GM21367 (cell line): Measurements from ENCODE around the gene ARHGDIA.
"Not testable (repeated sequence)": the region's sequence is repeated elsewhere in the genome, so short reads cannot be mapped to it uniquely, and the experiment has no call there.

Experiments
- ATAC-seq: cut with Tn5 transposase; IDR thresholded peaks from one replicate; pipeline ENCODE4 v1.9.1; 2021; ENCODE audit not compliant: unreplicated experiment

ARHGDIA gene

DNA sequence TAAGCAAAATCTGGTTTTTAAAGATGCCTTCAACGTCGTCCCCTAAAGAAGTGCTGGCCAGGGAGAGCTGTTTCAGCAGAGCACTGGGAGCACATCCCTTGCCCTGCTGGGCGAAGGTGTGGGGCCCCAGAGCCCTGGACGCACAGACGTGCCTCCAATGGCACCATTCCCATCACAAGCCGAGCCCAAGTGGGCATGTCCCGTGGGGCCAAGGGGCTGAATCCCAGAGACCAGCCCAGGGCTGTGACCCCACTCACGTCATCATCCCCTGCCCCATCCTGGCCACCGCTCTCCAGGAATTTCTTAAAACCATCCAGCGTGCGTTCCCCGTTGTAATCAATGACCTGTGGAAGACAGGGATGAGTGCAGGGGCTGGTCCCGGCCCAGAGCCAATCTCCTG is 26.2 kb downstream of the ARHGDIA start:
- no peak for ATAC-seq

DNA sequence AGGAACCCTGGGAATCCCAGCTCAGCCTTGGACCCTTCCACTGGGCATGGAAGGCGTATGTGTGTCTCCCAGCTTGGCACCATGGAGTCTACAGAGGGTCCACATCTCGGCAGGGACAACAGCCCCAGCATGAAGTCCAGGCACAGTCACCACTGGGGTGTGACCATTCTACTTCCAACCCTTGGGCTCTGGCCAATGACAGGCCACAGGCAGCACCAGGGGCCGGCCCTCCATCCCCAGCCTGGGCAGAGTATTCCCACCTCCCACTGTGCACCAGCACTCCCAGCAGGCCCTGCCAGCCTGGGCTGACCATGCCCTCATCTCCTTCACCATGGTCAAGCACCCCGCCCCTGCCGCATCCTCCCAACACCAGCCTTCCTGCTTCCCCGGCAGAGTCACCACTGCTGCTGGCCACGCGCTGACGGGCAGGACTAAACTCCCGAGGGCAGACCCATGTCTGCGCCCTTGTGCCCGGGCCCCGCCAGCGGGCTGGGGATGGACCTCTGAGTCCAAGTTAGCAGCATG is 26.7 kb downstream of the ARHGDIA start:
- ATAC-seq, result no peak

DNA sequence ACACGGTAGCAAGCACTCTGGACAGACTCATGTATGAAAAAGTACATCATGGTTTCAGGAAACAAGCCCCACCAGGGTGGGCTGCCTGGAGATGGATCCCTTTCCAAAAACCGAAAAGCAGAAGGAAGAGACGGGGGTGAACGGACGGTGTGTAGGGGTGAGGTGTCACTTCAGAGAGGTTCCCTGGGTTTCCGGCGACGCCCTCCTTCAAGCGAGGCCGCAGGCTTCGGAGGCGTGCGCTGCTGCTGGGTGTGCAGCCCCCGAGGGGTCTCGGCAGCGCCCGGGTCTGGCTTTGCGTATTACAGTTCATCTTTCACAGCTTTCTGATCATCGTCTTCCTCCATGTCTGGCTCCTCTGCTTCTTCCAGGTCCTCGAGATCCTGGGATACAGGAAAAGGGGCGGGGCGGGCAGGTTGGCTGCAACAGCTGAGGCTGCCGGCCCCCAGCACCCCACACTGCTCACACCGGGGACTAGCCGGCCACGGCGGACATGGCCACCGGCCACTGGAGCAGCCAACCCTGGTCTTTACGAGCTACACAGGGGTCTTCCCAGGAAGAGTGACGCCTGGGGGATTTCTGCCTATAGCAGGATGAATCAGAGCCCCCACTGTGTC is 27.3 kb downstream of the ARHGDIA start:
- no peak for ATAC-seq

DNA sequence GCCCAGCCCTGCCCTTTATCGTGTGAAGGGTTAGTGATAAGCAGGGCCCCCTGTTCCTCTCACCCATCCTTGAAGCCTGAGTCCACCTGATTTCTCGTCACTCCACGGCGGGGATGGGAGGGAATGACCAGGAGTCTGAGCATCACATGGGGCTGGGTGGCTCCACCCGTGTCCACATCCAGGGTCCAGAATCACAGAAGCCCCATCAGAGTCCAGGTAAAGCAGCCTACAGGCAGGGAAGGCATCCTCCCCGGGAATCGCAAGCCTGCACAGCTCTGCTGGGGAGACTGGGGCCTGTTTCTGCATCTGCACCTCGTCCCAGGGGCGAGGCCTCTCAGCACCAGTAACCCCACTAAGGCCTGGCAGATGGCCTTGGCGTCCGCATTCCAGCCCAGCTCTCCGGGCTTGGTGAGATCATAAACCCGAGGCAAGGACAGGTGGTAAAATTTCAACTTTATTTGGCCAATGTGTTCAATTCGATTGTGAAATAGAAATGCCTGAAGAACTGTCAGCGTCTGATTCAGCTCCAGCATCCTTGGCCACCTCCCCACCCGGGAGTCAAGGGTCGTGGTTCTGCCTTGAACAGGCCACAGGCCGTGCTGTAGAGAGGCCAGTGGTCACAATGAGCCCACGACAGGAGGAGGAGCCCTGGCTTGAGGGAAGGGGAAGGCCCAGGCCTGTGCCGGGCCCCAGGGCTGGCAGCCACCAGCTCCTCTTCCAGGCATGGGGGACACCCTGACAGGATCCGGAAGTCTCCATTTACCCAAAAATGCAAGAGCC is 28.2 kb downstream of the ARHGDIA start:
- ATAC-seq, result no peak

DNA sequence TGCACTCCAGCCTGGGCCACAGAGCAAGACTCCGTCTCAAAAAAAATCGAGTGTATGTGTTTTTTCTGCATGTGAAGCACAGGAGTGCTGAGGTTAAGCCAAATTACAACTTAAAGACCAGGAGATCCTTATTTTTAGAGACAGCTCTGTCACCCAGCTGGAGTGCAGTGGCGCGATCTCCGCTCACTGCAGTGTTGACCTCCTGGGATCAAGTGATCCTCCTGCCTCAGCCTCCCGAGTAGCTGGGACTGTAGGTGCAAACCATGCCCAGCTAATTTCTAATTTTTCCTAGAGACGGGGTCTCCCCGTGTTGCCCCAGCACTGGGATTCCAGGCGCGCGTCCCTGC is 28.8 kb downstream of the ARHGDIA start:
- ATAC-seq, result no peak

DNA sequence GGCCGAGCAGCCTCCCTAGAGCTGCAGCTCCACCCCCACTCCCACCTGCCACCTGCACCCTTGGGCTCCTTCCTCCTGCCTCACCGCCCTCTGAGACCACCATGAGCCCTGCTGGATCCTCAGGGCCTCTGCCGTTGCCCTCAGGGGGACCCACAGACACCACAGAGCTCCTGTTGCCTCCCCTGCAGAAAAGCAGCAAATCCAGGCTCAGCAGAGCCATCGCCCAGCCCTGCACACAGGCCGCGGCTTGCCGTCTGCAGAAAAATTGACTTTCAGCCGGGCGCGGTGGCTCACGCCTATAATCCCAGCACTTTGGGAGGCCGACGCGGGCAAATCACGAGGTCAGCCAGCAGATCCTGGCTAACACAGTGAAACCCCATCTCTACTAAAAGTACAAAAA is 29.3 kb downstream of the ARHGDIA start:
- ATAC-seq, result no peak

DNA sequence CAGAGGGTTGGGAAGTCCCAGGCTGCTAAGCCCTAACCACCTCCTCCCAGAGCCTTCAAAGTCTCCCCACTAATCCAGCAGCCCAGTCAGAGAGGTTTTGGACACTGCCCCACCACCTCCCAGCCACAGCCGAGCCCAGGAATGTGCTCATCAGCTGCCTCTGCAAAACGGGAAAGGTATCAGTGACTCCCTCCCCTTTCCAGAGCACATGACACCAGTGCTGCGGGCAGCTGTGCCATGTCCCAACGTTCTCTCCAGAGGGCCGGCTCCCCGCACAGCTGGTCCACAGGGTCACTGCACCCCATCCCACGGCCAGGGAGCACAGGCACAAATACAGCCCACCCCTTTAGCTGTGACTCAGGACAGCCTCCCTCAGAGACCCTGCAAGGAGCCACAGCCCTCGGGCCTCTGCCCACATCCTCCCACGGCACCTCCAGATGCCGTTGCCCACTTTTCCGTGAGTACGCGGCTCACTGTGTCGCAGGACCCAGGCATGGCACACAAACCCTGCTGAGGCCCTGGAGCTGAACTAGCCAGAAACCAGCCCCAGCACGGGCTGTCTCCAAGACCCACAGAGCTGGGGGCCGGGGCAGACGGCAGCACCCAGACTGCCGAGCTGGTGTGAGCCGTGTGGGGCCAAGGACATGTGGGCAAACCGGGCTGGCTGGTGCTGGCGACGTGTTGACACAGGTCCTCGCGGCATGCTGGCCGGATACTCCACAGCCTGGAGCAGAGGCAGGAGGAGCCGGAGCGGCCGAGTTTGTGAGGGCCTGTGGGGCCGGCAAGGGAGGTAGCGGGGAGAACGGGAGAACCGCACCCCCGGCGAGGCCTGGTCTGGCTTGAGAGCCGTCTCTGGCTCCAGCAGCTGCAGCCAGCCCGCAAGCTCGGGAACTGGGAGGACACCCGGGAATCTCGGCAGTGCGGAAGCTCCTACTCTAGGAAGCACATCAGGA is 30.0 kb downstream of the ARHGDIA start:
- ATAC-seq, result no peak

DNA sequence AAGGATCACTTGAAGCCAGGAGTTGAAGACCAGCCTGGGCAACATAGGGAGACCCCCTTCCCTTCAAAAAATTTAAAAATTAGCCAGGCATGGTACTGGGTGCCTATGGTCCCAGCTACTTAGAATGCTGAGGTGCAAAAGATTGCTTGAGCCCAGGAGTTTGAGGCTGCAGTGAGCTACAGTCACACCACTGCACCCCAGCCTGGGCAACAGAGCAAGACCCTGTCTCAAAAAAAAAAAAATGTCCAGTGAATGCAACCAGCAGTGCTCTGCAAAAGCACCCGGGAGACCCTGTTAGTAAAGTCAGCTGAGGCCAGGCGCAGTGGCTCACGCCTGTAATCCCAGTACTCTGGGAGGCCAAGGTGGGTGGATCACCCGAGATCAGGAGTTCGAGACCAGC is 31.1 kb downstream of the ARHGDIA start:
- ATAC-seq, result not testable (repeated sequence)

DNA sequence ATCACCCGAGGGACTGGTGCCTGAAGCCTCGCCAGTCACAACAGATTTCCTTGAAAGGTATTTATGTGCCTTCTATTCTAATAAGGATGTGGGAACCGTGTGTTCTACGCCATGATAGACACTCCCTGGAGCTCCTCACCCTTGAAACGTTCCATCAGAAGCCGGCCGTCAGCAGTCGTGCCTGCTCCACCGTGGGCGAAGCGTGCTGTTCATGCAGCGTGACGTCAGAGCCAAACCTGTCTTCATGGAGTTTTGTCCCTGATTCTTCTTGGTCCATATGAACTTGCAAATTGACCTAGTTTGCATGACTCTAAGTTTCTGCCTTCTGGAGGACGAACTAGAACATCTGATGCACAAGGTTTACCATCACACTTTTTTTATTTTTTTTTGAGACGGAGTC is 31.8 kb downstream of the ARHGDIA start:
- ATAC-seq, result no peak

DNA sequence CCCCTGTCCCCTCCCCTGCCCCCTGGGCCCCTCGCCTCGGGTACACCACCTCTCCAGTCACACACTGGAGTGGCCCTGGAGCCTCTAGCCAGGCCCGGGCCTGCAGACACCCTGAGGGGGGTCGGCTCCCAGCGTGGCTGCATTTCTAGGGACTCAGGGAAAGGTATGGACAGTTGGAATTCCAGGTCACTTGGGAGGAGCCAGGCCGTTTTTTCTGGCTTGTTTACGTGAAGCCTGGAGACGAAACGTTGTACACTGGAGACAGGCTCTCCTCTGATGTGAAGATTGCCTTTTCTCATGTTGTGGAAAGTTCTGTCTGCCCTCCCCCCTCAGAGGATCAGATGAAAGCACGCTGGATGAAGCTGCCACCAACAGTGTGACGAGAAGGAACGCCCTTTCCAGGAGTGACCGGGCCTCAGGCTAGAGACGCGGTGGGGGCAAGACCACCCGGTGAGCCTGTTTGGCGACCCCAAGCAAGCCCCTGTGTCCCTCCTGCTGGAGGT is 32.3 kb downstream of the ARHGDIA start:
- ATAC-seq, result no peak

DNA sequence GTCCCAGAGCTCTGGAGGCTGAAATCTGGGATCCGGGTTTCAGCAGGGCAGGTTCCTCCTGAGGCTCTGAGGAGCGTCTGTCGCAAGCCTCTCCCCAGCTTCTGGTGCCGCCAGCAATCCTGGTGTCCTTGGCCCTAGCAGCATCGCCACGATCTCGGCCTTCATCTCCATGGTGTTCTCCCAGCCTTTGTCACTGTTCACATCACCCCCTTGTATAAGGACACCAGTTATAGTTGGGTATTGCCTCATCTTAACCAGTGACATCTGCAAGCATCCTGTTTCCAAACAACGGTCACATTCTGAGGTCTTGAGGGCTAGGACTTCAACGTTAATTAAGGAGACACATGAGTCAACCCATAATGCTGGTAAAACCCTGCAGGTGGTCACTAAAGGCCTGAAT is 33.5 kb downstream of the ARHGDIA start:
- no peak for ATAC-seq

DNA sequence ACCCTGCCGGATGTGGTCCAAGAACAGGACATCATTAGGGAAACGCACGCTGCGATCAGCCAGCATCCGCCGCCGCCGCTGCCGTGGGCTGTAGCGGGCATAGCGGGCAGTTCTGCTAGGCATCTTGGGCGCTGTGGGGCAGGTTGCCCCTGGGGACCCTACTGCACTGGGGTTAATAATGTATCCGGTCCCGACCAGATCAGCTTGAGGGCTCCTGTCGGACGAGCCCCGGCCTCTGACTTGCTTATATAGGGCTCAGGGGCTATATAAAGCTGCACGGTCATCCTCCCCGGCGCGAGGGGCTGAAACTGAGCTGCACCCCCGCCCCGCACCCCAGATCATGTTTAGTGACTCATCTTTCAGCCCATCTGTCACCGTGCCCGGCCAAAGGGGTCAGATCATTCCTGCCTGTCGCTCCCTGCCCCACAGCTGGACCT is 36.3 kb downstream of the ARHGDIA start, which contains the start of gene PPP1R27:
TSS of gene PPP1R27 (minus strand) at position 220 of the 437 bp plus-strand sequence. CDS start at position 123, 97 bp downstream.
- ATAC-seq, result no peak

DNA sequence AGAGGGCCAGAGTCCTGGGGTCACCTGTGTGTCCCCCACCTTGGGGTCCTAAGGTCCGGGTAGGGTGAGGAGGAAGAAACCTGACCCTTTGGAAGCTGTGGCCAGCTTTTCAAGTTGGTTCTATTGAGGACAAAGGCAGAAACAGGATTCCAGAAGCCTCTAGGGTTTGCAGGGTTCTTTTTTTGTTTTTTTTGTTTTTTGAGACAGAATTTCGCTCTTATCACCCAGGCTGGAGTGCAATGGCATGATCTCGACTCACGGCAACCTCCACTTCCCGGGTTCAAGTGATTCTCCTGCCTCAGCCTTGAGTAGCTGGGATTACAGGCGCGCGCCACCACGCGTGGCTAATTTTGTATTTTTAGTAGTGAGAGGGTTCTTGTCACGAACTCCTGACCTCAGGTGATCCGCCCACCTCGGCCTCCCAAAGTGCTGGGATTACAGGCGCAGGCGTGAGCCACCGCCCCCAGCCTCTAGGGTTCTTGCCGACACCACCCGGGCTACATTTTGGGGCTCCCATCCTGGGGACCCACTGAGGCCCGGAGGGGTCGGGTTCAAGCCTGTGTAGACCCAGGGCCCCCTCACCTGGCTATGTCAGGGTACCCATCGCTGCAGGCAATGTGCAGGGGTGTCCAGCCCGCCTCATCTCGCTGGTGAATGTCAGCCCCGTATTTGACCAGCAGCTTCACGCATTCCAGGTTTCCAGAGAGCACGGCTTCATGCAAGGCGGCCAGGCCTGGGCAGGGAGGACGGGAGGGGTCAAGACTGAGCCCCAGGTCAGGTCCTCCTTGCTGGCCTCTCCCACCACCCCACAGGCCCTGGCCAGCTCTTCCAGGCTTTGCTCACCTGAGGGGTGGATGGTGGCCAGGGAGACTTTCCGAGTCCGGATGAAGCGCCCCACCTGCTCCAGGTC is 37.0 kb downstream of the ARHGDIA start:
- no peak for ATAC-seq

DNA sequence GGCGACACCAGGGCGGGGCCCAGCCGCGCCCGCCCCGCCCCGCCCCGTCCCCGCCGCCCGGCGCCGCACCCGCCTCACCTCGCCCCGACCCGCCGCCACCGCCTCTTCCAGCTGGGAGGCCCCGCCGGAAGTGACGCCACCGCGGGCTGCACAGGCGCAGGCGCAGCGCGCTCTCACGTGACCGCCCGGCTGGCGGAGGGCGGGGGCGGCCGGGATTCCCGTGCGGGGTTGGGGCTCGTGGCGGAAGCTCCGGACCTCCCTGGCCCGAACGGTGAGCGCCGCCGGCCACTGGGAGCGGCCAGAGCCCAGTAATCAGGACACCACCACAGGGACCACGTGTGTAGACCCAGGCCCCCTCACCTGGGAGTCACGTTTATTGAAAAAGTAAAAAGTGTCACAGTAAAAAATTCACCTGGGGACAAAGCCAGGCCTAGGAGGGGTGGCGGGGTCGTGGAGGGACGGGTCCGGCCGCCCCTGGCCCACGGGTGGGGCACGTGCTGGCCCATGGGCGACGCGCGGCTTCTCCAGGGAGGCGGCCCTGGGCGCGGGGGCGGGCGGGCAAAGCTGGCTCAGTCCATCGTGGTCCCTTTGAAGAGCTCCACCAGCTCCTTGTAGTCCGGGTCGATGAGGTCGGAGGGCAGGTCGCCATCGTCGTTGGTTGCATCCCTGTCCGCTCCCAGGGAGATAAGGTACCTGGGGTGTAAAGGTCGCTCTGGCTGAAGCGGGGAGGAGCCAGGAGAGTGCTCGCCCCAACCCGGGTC is 37.8 kb downstream of the ARHGDIA start, which contains the start of gene MCRIP1:
TSS of gene MCRIP1 (minus strand) at position 132 of the 761 bp plus-strand sequence. CDS start 8,785 bp downstream, outside the sequence.
- peak; percentile 56 for ATAC-seq

DNA sequence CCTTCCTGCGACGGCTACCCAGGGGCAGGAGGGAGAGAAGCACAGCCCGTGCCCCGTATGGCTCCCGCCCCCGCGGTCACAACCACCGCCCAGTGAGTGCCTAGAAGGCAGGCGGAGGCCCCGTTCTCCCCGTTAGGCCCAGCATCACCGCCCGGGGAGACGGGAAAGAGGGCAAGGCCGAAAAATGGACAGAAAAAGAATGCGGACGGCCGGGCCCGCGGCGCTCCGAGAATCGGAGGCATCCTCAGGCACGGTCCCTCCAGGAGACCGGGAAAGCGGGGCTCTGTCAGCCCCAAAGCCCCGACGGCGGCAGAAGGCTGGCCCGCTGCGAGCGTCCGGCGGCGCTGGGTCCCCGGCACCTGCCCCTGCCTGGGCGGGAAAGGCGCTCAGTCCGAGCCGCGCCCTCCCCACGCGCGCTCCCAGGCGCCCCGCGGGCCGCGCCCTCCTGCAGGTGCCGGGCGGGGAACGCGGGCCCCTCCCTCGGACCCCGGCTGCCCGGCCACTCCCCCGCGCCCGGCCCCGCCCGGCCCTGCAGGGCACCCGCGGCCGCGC is 38.5 kb downstream of the ARHGDIA start:
- ATAC-seq, result peak; percentile 7

DNA sequence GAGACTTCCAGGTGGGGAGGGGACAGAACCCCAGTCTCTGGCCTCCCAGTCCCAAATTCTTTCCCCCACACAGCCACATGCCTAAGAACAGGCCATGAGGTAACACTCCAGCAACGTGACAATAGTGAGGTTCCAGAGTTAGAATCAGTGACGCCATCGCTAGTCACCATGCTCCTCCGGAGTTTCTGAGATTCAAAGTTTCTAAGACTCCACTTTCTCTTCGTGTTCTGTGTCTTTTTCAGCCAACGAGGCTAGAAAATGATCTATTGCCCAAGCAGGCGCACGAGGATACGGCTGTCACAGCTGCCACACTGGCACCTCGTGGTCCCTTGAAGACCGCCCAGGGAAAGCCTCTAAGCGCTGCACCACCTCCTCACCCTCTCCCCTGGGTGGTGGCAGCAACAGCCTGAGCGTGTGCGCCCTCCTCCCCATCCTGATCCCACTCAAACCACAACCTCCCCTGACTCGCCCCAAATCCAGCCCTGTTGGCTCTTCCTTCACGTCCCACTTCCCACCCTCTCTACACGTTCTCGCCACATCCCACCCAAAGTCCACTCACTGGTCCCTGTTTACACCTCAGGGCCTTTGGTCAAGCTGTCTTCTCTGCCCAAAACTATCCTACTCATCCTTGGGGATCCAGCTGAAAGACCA is 39.1 kb downstream of the ARHGDIA start:
- ATAC-seq, result no peak

DNA sequence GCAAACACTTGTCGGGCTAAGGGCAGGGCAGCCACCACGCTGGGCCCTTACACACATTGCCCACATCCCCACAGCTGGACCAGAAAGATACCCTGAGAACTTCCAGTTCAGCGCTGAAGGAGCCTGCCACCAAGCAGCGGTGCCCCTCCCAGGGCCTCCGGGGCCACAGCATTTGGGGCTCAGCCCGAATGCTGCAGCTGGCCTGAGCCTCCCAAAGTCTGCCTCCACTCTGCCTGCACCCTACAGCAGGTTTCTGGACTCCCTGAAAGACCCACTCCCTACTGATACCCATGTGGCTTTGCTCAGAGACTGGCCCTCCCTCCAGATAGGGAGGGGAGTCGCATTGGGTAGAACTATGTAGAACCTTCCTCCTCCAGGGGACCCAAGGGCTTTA is 39.6 kb downstream of the ARHGDIA start:
- ATAC-seq, result no peak

DNA sequence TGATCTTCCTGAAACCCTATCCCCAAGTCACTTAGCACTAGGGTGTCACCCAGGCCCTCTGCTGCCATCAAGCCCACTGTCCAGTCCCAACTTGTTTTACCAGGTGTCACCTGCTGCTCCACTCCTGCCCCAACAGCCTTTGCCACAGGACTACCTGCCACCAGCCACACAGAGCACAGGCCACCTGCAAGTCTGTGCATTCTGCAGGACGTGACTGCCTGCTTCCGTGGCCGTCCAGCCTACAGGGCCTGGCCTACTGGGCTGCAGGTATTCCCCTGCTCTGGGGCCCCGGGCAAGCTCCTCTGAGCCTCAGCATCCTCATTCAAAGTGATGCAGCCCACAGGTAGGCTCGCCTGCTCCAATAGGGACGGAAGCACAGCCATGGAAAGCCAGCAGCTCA is 41.3 kb downstream of the ARHGDIA start:
- no peak for ATAC-seq
